ENCODE measurements around the gene KRTAP15-1.

KRTAP15-1 gene

GRCh38 chr21:30463713-30464112 is 23.6 kb downstream of the KRTAP15-1 start:
- Mint-ChIP-seq H3K4me3 (no peak overlapping the region), H3K27me3 (ENCODE audit: low read depth) (peaks cover 3% of the 10 kb centered on the region), H3K4me1 (ENCODE audit: low read depth) (no peaks in the 10 kb centered on the region), H3K27ac (no peak overlapping the region), H3K36me3 (ENCODE audit: low read depth) (no peaks in the 10 kb centered on the region), H3K9me3 (no peaks in the 10 kb centered on the region)
- DNase-seq (ENCODE audit: low spot score): no peak

GRCh38 chr21:30468900-30469714 is 29.0 kb downstream of the KRTAP15-1 start:
- DNase-seq (ENCODE audit: low spot score): no peak
- no peaks in the 10 kb centered on the region for H3K9me3 Mint-ChIP-seq
- peaks cover 3% of the 10 kb centered on the region for H3K27me3 Mint-ChIP-seq (ENCODE audit: low read depth)
- no peak overlapping the region for H3K27ac Mint-ChIP-seq
- no peaks in the 10 kb centered on the region for H3K4me1 Mint-ChIP-seq (ENCODE audit: low read depth)
- no peak overlapping the region for H3K4me3 Mint-ChIP-seq
- H3K36me3 Mint-ChIP-seq (ENCODE audit: low read depth): no peaks in the 10 kb centered on the region

GRCh38 chr21:30478004-30478403 is 37.9 kb downstream of the KRTAP15-1 start:
- Mint-ChIP-seq H3K9me3 (no peaks in the 10 kb centered on the region), H3K4me1 (ENCODE audit: low read depth) (no peaks in the 10 kb centered on the region), H3K4me3 (no peak overlapping the region), H3K27me3 (ENCODE audit: low read depth) (no peaks in the 10 kb centered on the region), H3K27ac (no peak overlapping the region), H3K36me3 (ENCODE audit: low read depth) (no peaks in the 10 kb centered on the region)
- DNase-seq (ENCODE audit: low spot score): no peak

GRCh38 chr21:30479259-30479658 is 39.2 kb downstream of the KRTAP15-1 start:
- H3K27ac Mint-ChIP-seq: no peak overlapping the region
- H3K36me3 Mint-ChIP-seq (ENCODE audit: low read depth): no peaks in the 10 kb centered on the region
- H3K4me1 Mint-ChIP-seq (ENCODE audit: low read depth): no peaks in the 10 kb centered on the region
- no peak overlapping the region for H3K4me3 Mint-ChIP-seq
- DNase-seq (ENCODE audit: low spot score): no peak
- H3K27me3 Mint-ChIP-seq (ENCODE audit: low read depth): no peaks in the 10 kb centered on the region
- no peaks in the 10 kb centered on the region for H3K9me3 Mint-ChIP-seq

GRCh38 chr21:30480145-30480544 is 40.1 kb downstream of the KRTAP15-1 start, which contains the start of gene KRTAP19-1:
Gene KRTAP19-1, minus strand, starts transcription at chr21:30480367. Its CDS starts 50 bp downstream, at chr21:30480317.
- no peak for DNase-seq (ENCODE audit: low spot score)
- Mint-ChIP-seq H3K4me1 (ENCODE audit: low read depth) (no peaks in the 10 kb centered on the region), H3K36me3 (ENCODE audit: low read depth) (no peaks in the 10 kb centered on the region), H3K9me3 (peaks cover 3% of the 10 kb centered on the region), H3K27ac (no peak within 1 kb of the TSS), H3K4me3 (no peak within 1 kb of the TSS), H3K27me3 (ENCODE audit: low read depth) (no peaks in the 10 kb centered on the region)

GRCh38 chr21:30482130-30482529 is 42.1 kb downstream of the KRTAP15-1 start:
- no peak overlapping the region for H3K4me3 Mint-ChIP-seq
- H3K36me3 Mint-ChIP-seq (ENCODE audit: low read depth): no peaks in the 10 kb centered on the region
- DNase-seq (ENCODE audit: low spot score): no peak
- no peaks in the 10 kb centered on the region for H3K27me3 Mint-ChIP-seq (ENCODE audit: low read depth)
- no peaks in the 10 kb centered on the region for H3K4me1 Mint-ChIP-seq (ENCODE audit: low read depth)
- H3K27ac Mint-ChIP-seq: no peak overlapping the region
- H3K9me3 Mint-ChIP-seq: peaks cover 17% of the 10 kb centered on the region

- Mint-ChIP-seq H3K9me3 (peaks cover 22% of the 10 kb centered on the region), H3K27ac (no peak overlapping the region), H3K4me1 (ENCODE audit: low read depth) (no peaks in the 10 kb centered on the region), H3K4me3 (no peak overlapping the region), H3K36me3 (ENCODE audit: low read depth) (no peaks in the 10 kb centered on the region), H3K27me3 (ENCODE audit: low read depth) (no peaks in the 10 kb centered on the region)
- DNase-seq (ENCODE audit: low spot score): no peak
Measured at GRCh38 chr21:30486180-30486579, 46.1 kb downstream of the KRTAP15-1 start.

GRCh38 chr21:30487336-30487735 is 47.3 kb downstream of the KRTAP15-1 start, which contains the start of gene KRTAP19-2:
Gene KRTAP19-2, minus strand, starts transcription at chr21:30487436. Its CDS starts 88 bp downstream, at chr21:30487348.
- Mint-ChIP-seq H3K27ac (no peak within 1 kb of the TSS), H3K4me3 (no peak within 1 kb of the TSS), H3K27me3 (ENCODE audit: low read depth) (no peaks in the 10 kb centered on the region), H3K36me3 (ENCODE audit: low read depth) (no peaks in the 10 kb centered on the region), H3K4me1 (ENCODE audit: low read depth) (no peaks in the 10 kb centered on the region), H3K9me3 (peaks cover 22% of the 10 kb centered on the region)
- no peak for DNase-seq (ENCODE audit: low spot score)

Data from T-helper 2 cell treated with Interferon-gamma antibody and Interleukin-4, amounts not matched to agents 5 μg/mL and 100 μg/mL, for 36 hours (primary cell).